ENCODE data around the gene LYZ.
"Not testable (repeated sequence)": the region's sequence is repeated elsewhere in the genome, so short reads cannot be mapped to it uniquely, and the experiment has no call there.

The LYZ gene

GRCh38 chr12:69348162-69348938 is at the start of gene LYZ:
LYZ (plus strand) TSS chr12:69348381; CDS start chr12:69348409, 28 bp downstream.
- DNase-seq: no peak

GRCh38 chr12:69298947-69299346 is 49.2 kb upstream of the LYZ start:
- no peak for DNase-seq

- no peak for DNase-seq
These were observed 43.9 kb upstream of the LYZ start for GRCh38 chr12:69304284-69304683.

GRCh38 chr12:69309461-69309860 is 38.7 kb upstream of the LYZ start:
- DNase-seq: no peak

GRCh38 chr12:69313209-69313608 is 35.0 kb upstream of the LYZ start:
- DNase-seq: no peak

- DNase-seq: not testable (repeated sequence)
These were observed 31.4 kb upstream of the LYZ start for GRCh38 chr12:69316784-69317183.

- DNase-seq: not testable (repeated sequence)
These were observed 30.9 kb upstream of the LYZ start for GRCh38 chr12:69317233-69317632.

- no peak for DNase-seq
These were observed 30.0 kb upstream of the LYZ start for GRCh38 chr12:69318225-69318624.

GRCh38 chr12:69321351-69321750 is 26.8 kb upstream of the LYZ start:
- DNase-seq: no peak

- no peak for DNase-seq
These were observed 23.2 kb upstream of the LYZ start for GRCh38 chr12:69324797-69325466.

- no peak for DNase-seq
These were observed 19.8 kb upstream of the LYZ start for GRCh38 chr12:69328426-69328825.

GRCh38 chr12:69329669-69330428 is 18.3 kb upstream of the LYZ start:
- no peak for DNase-seq

GRCh38 chr12:69330475-69331473 is 17.4 kb upstream of the LYZ start:
- DNase-seq: peak; percentile 16

GRCh38 chr12:69331519-69331908 is 16.7 kb upstream of the LYZ start:
- DNase-seq: no peak

- no peak for DNase-seq
These were observed 16.1 kb upstream of the LYZ start for GRCh38 chr12:69331909-69332684.

- no peak for DNase-seq
These were observed 15.3 kb upstream of the LYZ start for GRCh38 chr12:69332815-69333358.

- DNase-seq: no peak
These were observed 14.0 kb upstream of the LYZ start for GRCh38 chr12:69334158-69334557.

- DNase-seq: no peak
These were observed 10.7 kb upstream of the LYZ start for GRCh38 chr12:69337311-69338090.

- no peak for DNase-seq
These were observed 9.9 kb upstream of the LYZ start for GRCh38 chr12:69338120-69338859.

- no peak for DNase-seq
These were observed 9.2 kb upstream of the LYZ start for GRCh38 chr12:69338936-69339335.

Measured in RPMI8226 (cell line).